H1 (cell line): Measurements from ENCODE around the gene PDE8B. TPM values are rescaled to one million over a fixed set of nuclear protein-coding genes. Genes with fewer than 3 reads are reported as not detected.

ENCODE experiments used
- CTCF ChIA-PET: fragments of 300-600 bp; sonication (Branson Sonifier 250); formaldehyde crosslinking; loops from one replicate; lab custom pipeline; 2021; ENCODE audit not compliant: partially characterized antibody; lab: Charles Lee
- POLR2A ChIA-PET: fragments of 300-600 bp; sonication (Branson Sonifier 250); formaldehyde crosslinking; loops from one replicate; lab custom pipeline; 2021; ENCODE audit warnings: inconsistent platforms; ENCODE audit not compliant: partially characterized antibody; lab: Charles Lee
- DNase-seq, 2 experiments: peaks; one replicate each; pipeline versions ENCODE4 v3.0.0 to v3.0.0-alpha.2; 2010 to 2022; ENCODE audit warnings: low spot score in 2 of 2, low read depth in 1 of 2, mixed read lengths in 1 of 2
- FAIRE-seq: peaks from 2 replicates; lab custom pipeline; 2011; peaks lifted over from hg19 to GRCh38; lab: Jason Lieb, UNC
- H2AFZ ChIP-seq: 2 replicates; pipeline ENCODE4 v1.8.1; 2012; ENCODE audit warnings: low read length, inconsistent platforms
- H2AK5ac ChIP-seq: 2 replicates; pipeline ENCODE4 v1.6.1; 2013; ENCODE audit warnings: low read depth, low read length
- H2BK120ac ChIP-seq: replicated peaks from 2 replicates; pipeline ENCODE3; 2013; ENCODE audit warnings: low read depth, low read length, inconsistent platforms
- H2BK12ac ChIP-seq: 2 replicates; pipeline ENCODE4 v1.6.1; 2013; ENCODE audit warnings: low read depth, low read length
- H2BK15ac ChIP-seq: 2 replicates; pipeline ENCODE4 v1.6.1; 2013; ENCODE audit warnings: low read length
- H2BK20ac ChIP-seq: 2 replicates; pipeline ENCODE4 v1.6.1; 2013; ENCODE audit warnings: low read length
- H2BK5ac ChIP-seq: 2 replicates; pipeline ENCODE4 v1.6.1; 2013; ENCODE audit warnings: low read depth, low read length
- H3K14ac ChIP-seq: 2 replicates; pipeline ENCODE4 v1.6.1; 2013; ENCODE audit warnings: inconsistent platforms; ENCODE audit not compliant: insufficient read length
- H3K18ac ChIP-seq: 2 replicates; pipeline ENCODE4 v1.6.1; 2013; ENCODE audit warnings: low read length; ENCODE audit errors: extremely low read depth
- H3K23ac ChIP-seq: 2 replicates; pipeline ENCODE4 v1.6.1; 2013; ENCODE audit warnings: inconsistent platforms; ENCODE audit not compliant: insufficient read length
- H3K23me2 ChIP-seq: 2 replicates; pipeline ENCODE4 v1.6.1; 2013; ENCODE audit warnings: low read depth, low read length
- H3K27ac ChIP-seq: 2 replicates; pipeline ENCODE4 v1.6.1; 2011; ENCODE audit warnings: low read depth, low read length, inconsistent platforms
- H3K27me3 ChIP-seq, 4 experiments: replicated peaks in 1 of 4; 1 replicate in 1 of 4; 2 replicates in 3 of 4; pipeline versions ENCODE4 v1.6.1 to v1.8.1; 2011 to 2013; ENCODE audit warnings: low read length in 3 of 4, mild to moderate bottlenecking in 3 of 4, inconsistent platforms in 2 of 4, mixed read lengths in 2 of 4, moderate library complexity in 1 of 4; ENCODE audit not compliant: control insufficient read depth in 3 of 4, insufficient read depth in 3 of 4; ENCODE audit errors: extremely low read depth in 1 of 4
- H3K36me3 ChIP-seq, 4 experiments: 2 replicates each; pipeline versions ENCODE4 v1.6.1 to v1.8.1; 2011 to 2013; ENCODE audit warnings: mild to moderate bottlenecking in 4 of 4, low read length in 3 of 4, moderate library complexity in 2 of 4, control low read depth in 1 of 4, inconsistent platforms in 1 of 4; ENCODE audit not compliant: insufficient read depth in 4 of 4, control insufficient read depth in 2 of 4
- H3K4ac ChIP-seq: replicated peaks from 2 replicates; pipeline ENCODE3; 2013; ENCODE audit warnings: low read length, low read depth, mixed read lengths, inconsistent platforms; ENCODE audit not compliant: insufficient read length
- H3K4me1 ChIP-seq, 4 experiments: replicated peaks in 1 of 4; 1 replicate in 1 of 4; 2 replicates in 3 of 4; pipeline versions ENCODE4 v1.6.1 to v1.8.1; 2011 to 2013; ENCODE audit warnings: low read length in 3 of 4, inconsistent platforms in 2 of 4, mixed read lengths in 1 of 4; ENCODE audit not compliant: insufficient read depth in 4 of 4, control insufficient read depth in 3 of 4
- H3K4me2 ChIP-seq, 2 experiments: 2 replicates each; pipeline versions ENCODE4 v1.6.1 to v1.8.1; 2011 to 2013; ENCODE audit warnings: low read depth in 2 of 2, low read length in 2 of 2, control low read depth in 1 of 2, inconsistent platforms in 1 of 2, mild to moderate bottlenecking in 1 of 2; ENCODE audit not compliant: insufficient read depth in 1 of 2
- H3K4me3 ChIP-seq, 4 experiments: fragments of 200-600, 300-600 bp in 1 of 4; sonication (generic), shearing (Covaris generic), sonication (Bioruptor Twin) in 1 of 4; 2 replicates each; pipeline versions ENCODE4 v1.5.1 to v1.8.1; 2011 to 2016; ENCODE audit warnings: low read length in 4 of 4, low read depth in 3 of 4, control low read depth in 2 of 4, inconsistent platforms in 2 of 4, mild to moderate bottlenecking in 2 of 4, mixed read lengths in 1 of 4, moderate library complexity in 1 of 4; ENCODE audit not compliant: insufficient read depth in 2 of 4; ENCODE audit errors: extremely low read depth in 1 of 4
- H3K56ac ChIP-seq: replicated peaks from 2 replicates; pipeline ENCODE3; 2013; ENCODE audit warnings: low read depth, mild to moderate bottlenecking, mixed read lengths, low read length, inconsistent platforms; ENCODE audit not compliant: insufficient read length
- H3K79me1 ChIP-seq: 2 replicates; pipeline ENCODE4 v1.6.1; 2013; ENCODE audit warnings: low read depth, low read length, control low read depth
- H3K79me2 ChIP-seq, 2 experiments: 2 replicates each; pipeline versions ENCODE4 v1.6.1 to v1.8.1; 2012 to 2013; ENCODE audit warnings: low read length in 2 of 2, mild to moderate bottlenecking in 2 of 2, inconsistent platforms in 1 of 2; ENCODE audit not compliant: insufficient read depth in 2 of 2, control insufficient read depth in 1 of 2
- H3K9ac ChIP-seq, 4 experiments: replicated peaks in 1 of 4; 1 replicate in 1 of 4; 2 replicates in 3 of 4; pipeline versions ENCODE4 v1.6.1 to v1.8.1; 2011 to 2013; ENCODE audit warnings: low read depth in 3 of 4, low read length in 3 of 4, control low read depth in 2 of 4, mild to moderate bottlenecking in 2 of 4, moderate library complexity in 2 of 4, inconsistent platforms in 1 of 4; ENCODE audit errors: extremely low read depth in 1 of 4
- H3K9me3 ChIP-seq, 2 experiments: 2 replicates each; pipeline versions ENCODE4 v1.6.1 to v1.8.1; 2012 to 2013; ENCODE audit warnings: mild to moderate bottlenecking in 2 of 2, moderate library complexity in 2 of 2, control low read depth in 1 of 2, inconsistent platforms in 1 of 2, low read depth in 1 of 2, low read length in 1 of 2, mixed read lengths in 1 of 2; ENCODE audit not compliant: insufficient read depth in 2 of 2
- H4K20me1 ChIP-seq, 2 experiments: replicated peaks in 1 of 2; 2 replicates each; pipeline versions ENCODE3 to v1.8.1; 2011 to 2013; ENCODE audit warnings: inconsistent platforms in 2 of 2, low read length in 2 of 2, mild to moderate bottlenecking in 1 of 2; ENCODE audit not compliant: insufficient read depth in 2 of 2, control insufficient read depth in 1 of 2
- H4K5ac ChIP-seq: 2 replicates; pipeline ENCODE4 v1.6.1; 2013; ENCODE audit warnings: low read length, low read depth, mixed read lengths, inconsistent platforms; ENCODE audit not compliant: insufficient read length
- H4K8ac ChIP-seq: 2 replicates; pipeline ENCODE4 v1.8.0; 2013; ENCODE audit warnings: mild to moderate bottlenecking, moderate library complexity, low read length, inconsistent platforms; ENCODE audit not compliant: insufficient read depth; ENCODE audit errors: extremely low read depth
- H4K91ac ChIP-seq: replicated peaks from 2 replicates; pipeline ENCODE3; 2013; ENCODE audit warnings: low read length, mixed read lengths, inconsistent platforms; ENCODE audit not compliant: insufficient read length
- CHD2 ChIP-seq: IDR thresholded peaks from 2 replicates; pipeline ENCODE4 v1.6.1; 2012; ENCODE audit warnings: low read length, improper control_type of control experiment
- CREB1 ChIP-seq: IDR thresholded peaks from 2 replicates; pipeline ENCODE4 v1.6.1; 2012; ENCODE audit warnings: inconsistent platforms
- GABPA ChIP-seq: IDR thresholded peaks from 2 replicates; pipeline ENCODE4 v1.6.1; 2011; ENCODE audit warnings: mild to moderate bottlenecking, low read length, moderate library complexity, borderline replicate concordance; ENCODE audit not compliant: insufficient read depth
- GTF2F1 ChIP-seq: IDR thresholded peaks from 2 replicates; pipeline ENCODE4 v1.6.1; 2012; ENCODE audit warnings: low read depth, low read length, improper control_type of control experiment, borderline replicate concordance
- KDM4A ChIP-seq: IDR thresholded peaks from one replicate; pipeline ENCODE4 v1.7.1; 2012; ENCODE audit warnings: low read depth, mild to moderate bottlenecking, moderate library complexity, low read length, inconsistent platforms; ENCODE audit not compliant: severe bottlenecking
- MAX ChIP-seq: IDR thresholded peaks from 2 replicates; pipeline ENCODE4 v1.6.1; 2012; ENCODE audit warnings: inconsistent platforms
- POLR2A ChIP-seq, 2 experiments: IDR thresholded peaks; 1 replicate in 1 of 2; 2 replicates in 1 of 2; pipeline ENCODE4 v1.6.1; 2011; ENCODE audit warnings: low read depth in 2 of 2, low read length in 2 of 2, mild to moderate bottlenecking in 2 of 2; ENCODE audit errors: control extremely low read depth in 1 of 2
- RAD21 ChIP-seq, 2 experiments: IDR thresholded peaks in 1 of 2; conservative IDR thresholded peaks in 1 of 2; 2 replicates each; pipeline ENCODE4 v1.6.1; 2011; ENCODE audit warnings: low read depth in 2 of 2, low read length in 2 of 2, improper control_type of control experiment in 1 of 2, inconsistent platforms in 1 of 2, mild to moderate bottlenecking in 1 of 2, moderate library complexity in 1 of 2
- SIN3A ChIP-seq, 2 experiments: IDR thresholded peaks in 1 of 2; conservative IDR thresholded peaks in 1 of 2; 2 replicates each; pipeline ENCODE4 v1.6.1; 2011 to 2012; ENCODE audit warnings: low read length in 2 of 2, improper control_type of control experiment in 1 of 2, low read depth in 1 of 2, mild to moderate bottlenecking in 1 of 2
- SUZ12 ChIP-seq: fragments of 200-600 bp; sonication (generic); IDR thresholded peaks from 2 replicates; pipeline ENCODE4 v1.6.1; 2012; ENCODE audit warnings: mild to moderate bottlenecking, inconsistent platforms, low read length, moderate library complexity, mixed read lengths
- TBP ChIP-seq: IDR thresholded peaks from 2 replicates; pipeline ENCODE4 v1.6.1; 2011; ENCODE audit warnings: low read depth, low read length, improper control_type of control experiment
- polyA plus RNA-seq, 7 experiments: library from polyadenylated mRNA; depleted of rRNA in 3 of 7; stranded (reverse) in 5 of 7; unstranded in 2 of 7; fragments of >200 nt in 5 of 7; fragments of 200-250 nt in 2 of 7; gene quantifications; 1 replicate in 5 of 7; 2 replicates in 1 of 7; 4 replicates in 1 of 7; pipeline versions ENCODE4 v1.2.1 to v1.2.3, GENCODE V29; 2011 to 2013; ENCODE audit warnings: missing spikeins in 2 of 7, mixed read lengths in 2 of 7
- total RNA-seq: library from RNA; stranded (reverse); fragmentation: NEBNext Ultra II Directional; extraction: Animal tissue kit (Norgen Biotek cat#: 25700); gene quantifications from 2 replicates; pipeline ENCODE4 v1.2.1, GENCODE V29; 2021
- TF ChIP-seq, protein P1 (sequence below), 3 experiments: IDR thresholded peaks; 1 replicate in 2 of 3; 2 replicates in 1 of 3; pipeline versions ENCODE4 v1.5.1 to v1.6.1; 2011; ENCODE audit warnings: low read length in 3 of 3, mild to moderate bottlenecking in 3 of 3, inconsistent platforms in 2 of 3, low read depth in 1 of 3, moderate library complexity in 1 of 3; ENCODE audit not compliant: insufficient read depth in 1 of 3; ENCODE audit errors: control extremely low read depth in 1 of 3

Gene PDE8B
- total and polyA plus RNA-seq, 2 of the 8 experiments (the other 6 are each of a cell fraction or from before 2014, with no cell fraction given) = 0.32 to 1.1 TPM

DNA sequence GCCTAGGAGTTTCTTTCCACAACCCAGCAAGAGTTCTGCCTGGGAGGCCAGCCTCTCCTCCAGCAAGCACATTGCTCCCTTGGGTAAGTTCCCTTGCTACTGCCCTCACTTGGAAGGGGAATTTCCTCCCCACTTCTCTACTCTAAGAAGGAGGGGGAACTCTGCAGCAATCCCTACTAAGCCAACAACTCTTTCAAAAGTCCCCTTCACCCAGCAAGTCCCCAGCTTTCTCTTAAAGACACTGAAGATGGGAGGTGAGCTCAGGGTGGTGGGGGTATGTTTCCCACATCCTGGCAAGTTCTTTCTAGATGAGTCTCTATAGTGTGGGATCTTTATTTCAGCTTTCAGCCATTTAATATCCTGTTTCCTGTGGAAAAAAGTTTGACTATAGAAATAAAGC is 49.0 kb downstream of the PDE8B start:
- Histone ChIP-seq H3K27me3 (no peaks in the 10 kb centered on the region; a peak in 1 of 7 replicates), H2BK15ac (no peak overlapping the region), H4K20me1 (no peaks in the 10 kb centered on the region), H2AFZ (no peak overlapping the region), H3K4me3 (no peak overlapping the region), H3K23me2 (no peaks in the 10 kb centered on the region), H4K91ac (no peak overlapping the region), H3K4me1 (peaks cover 0 to 2% (median 0%) of the 10 kb centered on the region in 4 experiments; a peak in 1 of 7 replicates), H4K5ac (no peak overlapping the region), H3K18ac (no peak overlapping the region), H2BK20ac (no peak overlapping the region), H3K27ac (no peak overlapping the region), H3K36me3 (no peaks in the 10 kb centered on the region), H3K4me2 (no peak overlapping the region), H3K4ac (no peak overlapping the region), H3K56ac (no peak overlapping the region), H2BK12ac (no peak overlapping the region), H2AK5ac (no peak overlapping the region), H3K9ac (no peak overlapping the region), H3K79me2 (no peaks in the 10 kb centered on the region), H3K14ac (no peak overlapping the region), H2BK5ac (no peak overlapping the region), H3K79me1 (no peaks in the 10 kb centered on the region; the same call in 1 of the 2 replicates), H2BK120ac (no peak overlapping the region), H3K23ac (no peak overlapping the region), H3K9me3 (no peaks in the 10 kb centered on the region), H4K8ac (no peak overlapping the region)
- no peak for DNase-seq
- ChIA-PET CTCF (interaction anchor here (0.8 to 1.7 kb wide), 5 partner anchors 9 to 107 kb away, joined by 3 to 4 read pairs (median 3); no protein-coding TSS in a partner anchor), POLR2A (no interaction called here)
- TF ChIP-seq KDM4A = no peak
- TF ChIP-seq RAD21 (IDR thresholded peaks at IDR 0.05 in 1 of 2, conservative IDR thresholded peaks at IDR 0.05 in 1 of 2; ENCODE audit: low read depth in 2 of 2, low read length in 2 of 2) = no peak
- TF ChIP-seq MAX = no peak
- no peak for TF ChIP-seq GABPA
- no peak for TF ChIP-seq CHD2
- no peak for TF ChIP-seq SUZ12
- TF ChIP-seq TBP = no peak
- TF ChIP-seq CREB1 = no peak
- TF ChIP-seq GTF2F1 = no peak
- no peak for TF ChIP-seq SIN3A (conservative IDR thresholded peaks at IDR 0.05 in 1 of 2, IDR thresholded peaks at IDR 0.05 in 1 of 2; ENCODE audit: low read depth in 1 of 2, low read length in 2 of 2)
- TF ChIP-seq, protein P1, sequence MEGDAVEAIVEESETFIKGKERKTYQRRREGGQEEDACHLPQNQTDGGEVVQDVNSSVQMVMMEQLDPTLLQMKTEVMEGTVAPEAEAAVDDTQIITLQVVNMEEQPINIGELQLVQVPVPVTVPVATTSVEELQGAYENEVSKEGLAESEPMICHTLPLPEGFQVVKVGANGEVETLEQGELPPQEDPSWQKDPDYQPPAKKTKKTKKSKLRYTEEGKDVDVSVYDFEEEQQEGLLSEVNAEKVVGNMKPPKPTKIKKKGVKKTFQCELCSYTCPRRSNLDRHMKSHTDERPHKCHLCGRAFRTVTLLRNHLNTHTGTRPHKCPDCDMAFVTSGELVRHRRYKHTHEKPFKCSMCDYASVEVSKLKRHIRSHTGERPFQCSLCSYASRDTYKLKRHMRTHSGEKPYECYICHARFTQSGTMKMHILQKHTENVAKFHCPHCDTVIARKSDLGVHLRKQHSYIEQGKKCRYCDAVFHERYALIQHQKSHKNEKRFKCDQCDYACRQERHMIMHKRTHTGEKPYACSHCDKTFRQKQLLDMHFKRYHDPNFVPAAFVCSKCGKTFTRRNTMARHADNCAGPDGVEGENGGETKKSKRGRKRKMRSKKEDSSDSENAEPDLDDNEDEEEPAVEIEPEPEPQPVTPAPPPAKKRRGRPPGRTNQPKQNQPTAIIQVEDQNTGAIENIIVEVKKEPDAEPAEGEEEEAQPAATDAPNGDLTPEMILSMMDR (IDR thresholded peaks at IDR 0.05; ENCODE audit: control extremely low read depth in 1 of 3, insufficient read depth in 1 of 3, low read depth in 1 of 3, low read length in 3 of 3) = no peak
- TF ChIP-seq POLR2A (IDR thresholded peaks at IDR 0.05; ENCODE audit: control extremely low read depth in 1 of 2, low read depth in 2 of 2, low read length in 2 of 2) = no peak
- FAIRE-seq = no peak
